ENCODE data around the gene CRY1. TPM values are rescaled to one million over a fixed set of nuclear protein-coding genes. Genes with fewer than 3 reads are reported as not detected.

CRY1 gene
- total RNA-seq, 2 experiments from 2014 or later: 26.6 to 27.8 TPM

- ATAC-seq (no peak), DNase-seq (no peak)
- H3K4me3 Mint-ChIP-seq: peak overlapping the region; percentile 90
- H3K4me1 Mint-ChIP-seq (ENCODE audit: low read depth): peaks cover 35% of the 10 kb centered on the region
- intact Hi-C loops (cut with micrococcal nuclease): loop anchor here (10.0 kb wide), 1 partner anchor 107 kb away; the partner anchor contains the start of gene CRY1
- ChIA-PET CTCF (no interaction called here), POLR2A (no interaction called here)
- H3K9me3 Mint-ChIP-seq: peaks cover 16% of the 10 kb centered on the region
- H3K27me3 Mint-ChIP-seq: no peaks in the 10 kb centered on the region
- H3K36me3 Mint-ChIP-seq (ENCODE audit: low read depth): peaks cover 26% of the 10 kb centered on the region
- H3K27ac Mint-ChIP-seq: no peak overlapping the region
- no peak for TF ChIP-seq CTCF (IDR thresholded peaks at IDR 0.05)
Observed at GRCh38 chr12:106987846-106988245, 105.5 kb downstream of the CRY1 start.

- intact Hi-C loops (cut with micrococcal nuclease): loop anchor here (10.0 kb wide), 1 partner anchor 108 kb away; the partner anchor contains the start of gene CRY1
- ATAC-seq (peak; percentile 98), DNase-seq (peak; percentile 86)
- no peak for TF ChIP-seq CTCF (IDR thresholded peaks at IDR 0.05)
- peaks cover 16% of the 10 kb centered on the region for H3K9me3 Mint-ChIP-seq
- ChIA-PET CTCF (interaction anchor here (1.1 to 1.3 kb wide), 2 partner anchors 31 to 118 kb away, joined by 4 read pairs; partner anchors contain the start of gene TMEM263), POLR2A (interaction anchor here (0.9 to 3.4 kb wide), 3 partner anchors 12 to 31 kb away, joined by 3 to 11 read pairs (median 3); partner anchors contain the start of gene TMEM263)
- peak within 1 kb of the TSS; percentile 90 for H3K4me3 Mint-ChIP-seq
- peaks cover 38% of the 10 kb centered on the region for H3K4me1 Mint-ChIP-seq (ENCODE audit: low read depth)
- no peaks in the 10 kb centered on the region for H3K27me3 Mint-ChIP-seq
- H3K27ac Mint-ChIP-seq: peak within 1 kb of the TSS; percentile 85
- peaks cover 24% of the 10 kb centered on the region for H3K36me3 Mint-ChIP-seq (ENCODE audit: low read depth)
Observed at GRCh38 chr12:106986625-106987389, 106.5 kb downstream of the CRY1 start, which contains the start of gene MTERF2. Gene MTERF2, minus strand, starts transcription at chr12:106987146. Its CDS starts 8,432 bp downstream, at chr12:106978714.

GRCh38 chr12:106986135-106986534, 107.2 kb downstream of the CRY1 start:
- no peak for DNase-seq
- Mint-ChIP-seq H3K9me3 (peaks cover 16% of the 10 kb centered on the region), H3K36me3 (ENCODE audit: low read depth) (peaks cover 24% of the 10 kb centered on the region), H3K27me3 (no peaks in the 10 kb centered on the region), H3K4me3 (peak overlapping the region; percentile 90), H3K4me1 (ENCODE audit: low read depth) (peaks cover 39% of the 10 kb centered on the region), H3K27ac (peak overlapping the region; percentile 85)
- CTCF ChIA-PET: interaction anchor here (1.1 to 1.3 kb wide), 2 partner anchors 30 to 119 kb away, joined by 4 read pairs; partner anchors contain the start of gene TMEM263
- TF ChIP-seq CTCF (IDR thresholded peaks at IDR 0.05): no peak
- no peak for ATAC-seq
- POLR2A ChIA-PET: interaction anchor here (0.9 to 3.4 kb wide), 3 partner anchors 12 to 31 kb away, joined by 3 to 11 read pairs (median 3); partner anchors contain the start of gene TMEM263
- intact Hi-C loops (cut with micrococcal nuclease): loop anchor here (10.0 kb wide), 1 partner anchor 109 kb away; the partner anchor contains the start of gene CRY1

GRCh38 chr12:106985479-106985878, 107.9 kb downstream of the CRY1 start:
- H3K27me3 Mint-ChIP-seq: no peaks in the 10 kb centered on the region
- TF ChIP-seq CTCF (IDR thresholded peaks at IDR 0.05): no peak
- no peak overlapping the region for H3K27ac Mint-ChIP-seq
- peak overlapping the region; percentile 90 for H3K4me3 Mint-ChIP-seq
- DNase-seq (no peak), ATAC-seq (no peak)
- H3K9me3 Mint-ChIP-seq: peaks cover 16% of the 10 kb centered on the region
- CTCF ChIA-PET: no interaction called here
- intact Hi-C loops (cut with micrococcal nuclease): loop anchor here (10.0 kb wide), 1 partner anchor 109 kb away; the partner anchor contains the start of gene CRY1
- H3K4me1 Mint-ChIP-seq (ENCODE audit: low read depth): peaks cover 41% of the 10 kb centered on the region
- peaks cover 24% of the 10 kb centered on the region for H3K36me3 Mint-ChIP-seq (ENCODE audit: low read depth)
- POLR2A ChIA-PET: interaction anchor here (0.6 to 3.4 kb wide), 3 partner anchors 29 to 416 kb away, joined by 3 to 11 read pairs (median 4); partner anchors contain the start of gene TMEM263

Data from activated CD8-positive, alpha-beta T cell treated with anti-CD3 and anti-CD28 coated beads for 36 hours (primary cell).